OCI-M2 (cell line): ENCODE measurements around the gene SP8.

Experiments used
- DNase-seq: peaks from one replicate; lab custom pipeline; 2025; ENCODE audit not compliant: unreplicated experiment; lab: John Stamatoyannopoulos, UW

The SP8 gene

GRCh38 chr7:20776214-20776911 lies 10.3 kb downstream of the SP8 start:
- DNase-seq = no peak

- DNase-seq = no peak
Measured at GRCh38 chr7:20754001-20754400, 32.7 kb downstream of the SP8 start.

- no peak for DNase-seq
Measured at GRCh38 chr7:20749906-20750305, 36.8 kb downstream of the SP8 start.

- DNase-seq = no peak
Measured at GRCh38 chr7:20748853-20749252, 37.8 kb downstream of the SP8 start.

GRCh38 chr7:20747001-20747400 lies 39.7 kb downstream of the SP8 start:
- no peak for DNase-seq

- no peak for DNase-seq
Measured at GRCh38 chr7:20745702-20746101, 41.0 kb downstream of the SP8 start.

- DNase-seq = no peak
Measured at GRCh38 chr7:20744954-20745446, 41.7 kb downstream of the SP8 start.

- no peak for DNase-seq
Measured at GRCh38 chr7:20742913-20743312, 43.8 kb downstream of the SP8 start.

GRCh38 chr7:20741801-20742200 lies 44.9 kb downstream of the SP8 start:
- no peak for DNase-seq

GRCh38 chr7:20738518-20739481 lies 47.9 kb downstream of the SP8 start:
- DNase-seq = no peak

GRCh38 chr7:20737840-20738448 lies 48.7 kb downstream of the SP8 start:
- DNase-seq = no peak

- no peak for DNase-seq
Measured at GRCh38 chr7:20735346-20736065, 51.2 kb downstream of the SP8 start.
